ENCODE measurements around the gene NOP14.

Gene NOP14

DNA sequence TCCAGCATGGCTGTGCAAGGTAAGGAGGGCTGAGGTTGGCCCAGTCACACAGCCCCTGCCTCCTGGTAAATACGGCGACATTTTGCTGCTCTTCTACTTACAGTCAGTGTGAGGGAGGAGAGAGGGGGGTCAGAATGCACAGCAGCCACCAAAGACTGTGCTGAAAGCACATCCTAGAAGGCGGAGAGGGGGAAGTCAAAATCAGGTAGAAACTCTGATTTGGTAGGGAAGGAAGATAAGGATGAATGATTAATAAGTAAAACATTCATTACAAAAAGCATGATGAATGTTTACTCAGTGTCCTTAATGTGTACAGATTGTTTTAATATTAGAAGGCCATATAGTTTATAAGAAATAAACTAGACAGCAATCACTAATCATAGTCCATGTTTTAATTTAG is 62.0 kb downstream of the NOP14 start:
- Histone ChIP-seq H3K4me3 (replicated peaks; ENCODE audit: low read depth, low read length) (no peak overlapping the region), H3K36me3 (ENCODE audit: control insufficient read depth, insufficient read depth, low read length) (peaks cover 31% of the 10 kb centered on the region), H3K27me3 (replicated peaks; ENCODE audit: control insufficient read depth, insufficient read depth, low read length) (no peaks in the 10 kb centered on the region)
- TF ChIP-seq, protein P1, sequence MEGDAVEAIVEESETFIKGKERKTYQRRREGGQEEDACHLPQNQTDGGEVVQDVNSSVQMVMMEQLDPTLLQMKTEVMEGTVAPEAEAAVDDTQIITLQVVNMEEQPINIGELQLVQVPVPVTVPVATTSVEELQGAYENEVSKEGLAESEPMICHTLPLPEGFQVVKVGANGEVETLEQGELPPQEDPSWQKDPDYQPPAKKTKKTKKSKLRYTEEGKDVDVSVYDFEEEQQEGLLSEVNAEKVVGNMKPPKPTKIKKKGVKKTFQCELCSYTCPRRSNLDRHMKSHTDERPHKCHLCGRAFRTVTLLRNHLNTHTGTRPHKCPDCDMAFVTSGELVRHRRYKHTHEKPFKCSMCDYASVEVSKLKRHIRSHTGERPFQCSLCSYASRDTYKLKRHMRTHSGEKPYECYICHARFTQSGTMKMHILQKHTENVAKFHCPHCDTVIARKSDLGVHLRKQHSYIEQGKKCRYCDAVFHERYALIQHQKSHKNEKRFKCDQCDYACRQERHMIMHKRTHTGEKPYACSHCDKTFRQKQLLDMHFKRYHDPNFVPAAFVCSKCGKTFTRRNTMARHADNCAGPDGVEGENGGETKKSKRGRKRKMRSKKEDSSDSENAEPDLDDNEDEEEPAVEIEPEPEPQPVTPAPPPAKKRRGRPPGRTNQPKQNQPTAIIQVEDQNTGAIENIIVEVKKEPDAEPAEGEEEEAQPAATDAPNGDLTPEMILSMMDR (IDR thresholded peaks at IDR 0.05; ENCODE audit: insufficient read depth, low read length, poor library complexity, severe bottlenecking) = no peak
- DNase-seq (ENCODE audit: extremely low read depth, insufficient read length) = no peak

DNA sequence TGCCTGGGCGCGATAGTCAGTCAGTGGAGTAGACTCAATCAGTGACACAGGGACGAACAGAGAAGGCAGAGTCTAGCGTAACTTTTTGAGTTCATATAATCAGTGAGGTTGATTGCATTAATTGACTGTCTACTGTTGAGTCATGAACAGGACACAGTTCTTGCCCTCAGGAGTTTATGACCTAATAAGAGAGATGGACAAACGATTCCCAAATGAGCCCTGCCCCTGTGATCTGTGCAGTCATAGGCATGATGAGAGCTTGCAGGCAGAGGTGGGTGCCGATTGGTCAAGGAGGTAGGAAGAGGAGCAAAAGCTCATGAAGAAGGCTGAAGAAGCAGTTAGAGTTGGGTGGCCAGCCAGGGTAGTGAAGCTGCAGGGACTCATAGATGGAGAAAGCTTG is 62.5 kb downstream of the NOP14 start:
- no peak for DNase-seq (ENCODE audit: extremely low read depth, insufficient read length)
- no peak overlapping the region for H3K4me3 ChIP-seq (replicated peaks; ENCODE audit: low read depth, low read length)
- TF ChIP-seq, protein P1 (IDR thresholded peaks at IDR 0.05; ENCODE audit: insufficient read depth, low read length, poor library complexity, severe bottlenecking) = no peak
- peaks cover 31% of the 10 kb centered on the region for H3K36me3 ChIP-seq (ENCODE audit: control insufficient read depth, insufficient read depth, low read length)
- no peaks in the 10 kb centered on the region for H3K27me3 ChIP-seq (replicated peaks; ENCODE audit: control insufficient read depth, insufficient read depth, low read length)

DNA sequence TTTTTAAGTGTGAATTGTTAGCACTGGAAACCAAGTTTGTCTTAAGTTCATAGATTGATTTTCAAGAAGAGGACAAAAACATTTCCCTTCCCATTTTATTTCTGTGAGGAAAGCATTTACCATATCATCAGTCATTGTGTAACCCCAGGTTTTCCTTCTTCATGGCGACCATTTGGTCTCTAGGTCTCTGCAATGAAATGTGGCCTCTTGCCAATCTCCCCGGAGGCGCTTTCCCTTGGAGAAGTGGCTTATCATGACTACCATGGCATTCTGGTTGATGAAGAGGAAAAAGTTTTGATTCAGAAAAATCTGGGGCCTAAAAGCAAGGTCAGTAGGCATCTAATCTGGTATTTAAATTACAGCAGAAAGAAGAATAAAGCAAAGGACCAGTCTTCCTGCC is 65.2 kb downstream of the NOP14 start:
- no peaks in the 10 kb centered on the region for H3K27me3 ChIP-seq (replicated peaks; ENCODE audit: control insufficient read depth, insufficient read depth, low read length)
- H3K36me3 ChIP-seq (ENCODE audit: control insufficient read depth, insufficient read depth, low read length) = peaks cover 22% of the 10 kb centered on the region
- TF ChIP-seq, protein P1 (IDR thresholded peaks at IDR 0.05; ENCODE audit: insufficient read depth, low read length, poor library complexity, severe bottlenecking) = no peak
- DNase-seq (ENCODE audit: extremely low read depth, insufficient read length) = no peak
- no peak overlapping the region for H3K4me3 ChIP-seq (replicated peaks; ENCODE audit: low read depth, low read length)

DNA sequence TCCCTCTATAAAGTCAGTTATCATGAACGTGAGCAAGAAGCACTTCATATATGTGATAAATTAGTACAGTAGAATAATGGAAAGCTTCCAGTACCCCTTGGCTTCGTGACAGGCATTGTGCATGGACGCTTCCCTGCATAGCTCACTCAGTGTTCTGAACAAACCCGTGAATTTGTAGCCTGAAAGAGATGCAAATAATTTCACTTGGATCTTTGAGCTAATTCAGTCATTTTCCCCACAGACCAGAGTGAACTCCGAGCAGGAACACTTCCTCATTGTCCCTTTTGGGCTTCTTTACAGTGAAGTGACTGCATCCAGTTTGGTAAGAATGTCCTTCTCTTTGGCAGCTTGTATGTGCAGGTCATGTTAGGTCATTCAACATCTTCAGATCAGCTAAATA is 69.4 kb downstream of the NOP14 start:
- peaks cover 7% of the 10 kb centered on the region for H3K36me3 ChIP-seq (ENCODE audit: control insufficient read depth, insufficient read depth, low read length)
- H3K27me3 ChIP-seq (replicated peaks; ENCODE audit: control insufficient read depth, insufficient read depth, low read length) = no peaks in the 10 kb centered on the region
- H3K4me3 ChIP-seq (replicated peaks; ENCODE audit: low read depth, low read length) = no peak overlapping the region
- TF ChIP-seq, protein P1 (IDR thresholded peaks at IDR 0.05; ENCODE audit: insufficient read depth, low read length, poor library complexity, severe bottlenecking) = no peak
- no peak for DNase-seq (ENCODE audit: extremely low read depth, insufficient read length)

DNA sequence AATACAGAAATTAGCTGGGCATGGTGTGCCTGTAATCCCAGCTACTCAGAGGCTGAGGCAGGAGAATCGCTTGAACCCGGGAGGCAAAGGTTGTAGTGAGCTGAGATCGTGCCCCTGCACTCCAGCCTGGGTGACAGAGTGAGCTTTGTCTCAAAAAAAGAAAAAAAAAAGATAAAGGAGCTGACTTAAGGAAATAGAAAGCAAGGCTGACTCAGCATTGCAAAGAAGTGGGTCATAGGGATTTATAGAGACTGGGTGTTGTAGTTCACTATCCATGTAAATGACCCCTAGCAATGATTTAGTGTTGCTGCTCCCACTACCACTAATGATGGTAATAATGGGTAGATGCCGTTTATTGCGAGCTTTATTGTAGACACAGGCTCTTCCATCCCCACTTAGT is 71.9 kb downstream of the NOP14 start:
- TF ChIP-seq, protein P1 (IDR thresholded peaks at IDR 0.05; ENCODE audit: insufficient read depth, low read length, poor library complexity, severe bottlenecking) = no peak
- Histone ChIP-seq H3K36me3 (ENCODE audit: control insufficient read depth, insufficient read depth, low read length) (peaks cover 13% of the 10 kb centered on the region), H3K27me3 (replicated peaks; ENCODE audit: control insufficient read depth, insufficient read depth, low read length) (no peaks in the 10 kb centered on the region), H3K4me3 (replicated peaks; ENCODE audit: low read depth, low read length) (no peak overlapping the region)
- DNase-seq (ENCODE audit: extremely low read depth, insufficient read length) = no peak

DNA sequence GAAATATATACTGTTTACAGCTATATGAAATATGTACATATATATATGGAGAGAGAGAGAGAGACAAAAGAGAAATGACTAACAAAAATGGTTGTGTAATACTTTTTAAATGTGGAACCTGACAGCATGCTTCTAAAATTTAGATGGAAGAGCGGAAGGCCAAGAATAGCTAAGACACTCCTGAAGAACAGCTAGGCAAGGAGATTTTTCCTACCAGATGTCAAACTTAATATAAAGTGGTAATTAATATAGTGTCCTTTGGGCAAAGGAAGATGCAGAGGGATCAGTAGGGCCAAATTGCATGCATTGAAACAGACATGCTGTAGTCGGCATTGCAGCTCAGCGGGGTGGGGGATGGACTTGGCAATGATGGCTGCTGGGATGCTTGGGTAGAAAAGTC is 74.3 kb downstream of the NOP14 start:
- no peak for DNase-seq (ENCODE audit: extremely low read depth, insufficient read length)
- TF ChIP-seq, protein P1 (IDR thresholded peaks at IDR 0.05; ENCODE audit: insufficient read depth, low read length, poor library complexity, severe bottlenecking) = no peak

More for the DNA sequence above, 74.3 kb downstream of the NOP14 start:
- H3K4me3 ChIP-seq (replicated peaks; ENCODE audit: low read depth, low read length) = no peak overlapping the region
- H3K36me3 ChIP-seq (ENCODE audit: control insufficient read depth, insufficient read depth, low read length) = peaks cover 13% of the 10 kb centered on the region
- H3K27me3 ChIP-seq (replicated peaks; ENCODE audit: control insufficient read depth, insufficient read depth, low read length) = no peaks in the 10 kb centered on the region

All from GM06990 (cell line).